ENCODE data around the gene HACE1.

Gene HACE1

DNA sequence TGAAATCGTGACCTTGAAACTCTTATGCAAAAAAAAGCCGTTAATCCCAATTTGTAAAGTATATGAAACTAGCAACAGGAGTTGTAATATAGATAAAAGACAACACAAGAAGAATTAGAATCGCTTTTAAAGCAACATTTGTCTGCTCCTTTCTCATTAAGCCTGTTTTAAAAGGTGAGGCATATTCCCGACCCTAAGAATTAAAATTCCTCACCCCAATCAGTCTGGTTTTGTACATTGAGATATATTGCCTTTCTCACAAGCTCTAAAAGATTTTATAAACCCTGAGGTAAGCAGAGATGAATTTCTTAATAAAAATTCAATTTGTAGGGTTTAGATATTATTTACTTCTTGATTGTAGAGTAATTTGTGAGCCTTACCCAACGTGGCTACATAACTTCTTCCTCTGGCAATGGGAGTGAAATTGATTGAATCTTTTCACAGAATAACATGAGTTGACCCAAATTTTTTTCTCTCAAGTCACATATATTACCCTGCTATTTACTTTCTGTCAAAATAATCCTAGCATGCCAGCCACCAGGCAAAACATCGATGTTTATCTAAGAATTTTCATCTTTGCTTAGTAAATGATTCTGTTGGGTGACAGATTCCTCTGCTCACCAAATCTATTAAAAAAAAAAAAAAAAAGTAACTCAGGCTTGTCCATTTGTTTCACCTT lies 173.7 kb downstream of the HACE1 start:
- no peak for DNase-seq (ENCODE audit: low read depth)
- H3K4me3 ChIP-seq (ENCODE audit: low read depth, low read length) = no peak overlapping the region
- no peak for TF ChIP-seq CTCF (conservative IDR thresholded peaks at IDR 0.05; ENCODE audit: low read depth, low read length)

- no peak for DNase-seq (ENCODE audit: low read depth)
- TF ChIP-seq CTCF (conservative IDR thresholded peaks at IDR 0.05; ENCODE audit: low read depth, low read length) = no peak
- H3K4me3 ChIP-seq (ENCODE audit: low read depth, low read length) = no peak overlapping the region
These were observed 174.8 kb downstream of the HACE1 start for GRCh38 chr6:104684911-104685415.

- H3K4me3 ChIP-seq (ENCODE audit: low read depth, low read length) = no peak overlapping the region
- no peak for DNase-seq (ENCODE audit: low read depth)
- TF ChIP-seq CTCF (conservative IDR thresholded peaks at IDR 0.05; ENCODE audit: low read depth, low read length) = no peak
These were observed 175.9 kb downstream of the HACE1 start for GRCh38 chr6:104683809-104684208.

DNA sequence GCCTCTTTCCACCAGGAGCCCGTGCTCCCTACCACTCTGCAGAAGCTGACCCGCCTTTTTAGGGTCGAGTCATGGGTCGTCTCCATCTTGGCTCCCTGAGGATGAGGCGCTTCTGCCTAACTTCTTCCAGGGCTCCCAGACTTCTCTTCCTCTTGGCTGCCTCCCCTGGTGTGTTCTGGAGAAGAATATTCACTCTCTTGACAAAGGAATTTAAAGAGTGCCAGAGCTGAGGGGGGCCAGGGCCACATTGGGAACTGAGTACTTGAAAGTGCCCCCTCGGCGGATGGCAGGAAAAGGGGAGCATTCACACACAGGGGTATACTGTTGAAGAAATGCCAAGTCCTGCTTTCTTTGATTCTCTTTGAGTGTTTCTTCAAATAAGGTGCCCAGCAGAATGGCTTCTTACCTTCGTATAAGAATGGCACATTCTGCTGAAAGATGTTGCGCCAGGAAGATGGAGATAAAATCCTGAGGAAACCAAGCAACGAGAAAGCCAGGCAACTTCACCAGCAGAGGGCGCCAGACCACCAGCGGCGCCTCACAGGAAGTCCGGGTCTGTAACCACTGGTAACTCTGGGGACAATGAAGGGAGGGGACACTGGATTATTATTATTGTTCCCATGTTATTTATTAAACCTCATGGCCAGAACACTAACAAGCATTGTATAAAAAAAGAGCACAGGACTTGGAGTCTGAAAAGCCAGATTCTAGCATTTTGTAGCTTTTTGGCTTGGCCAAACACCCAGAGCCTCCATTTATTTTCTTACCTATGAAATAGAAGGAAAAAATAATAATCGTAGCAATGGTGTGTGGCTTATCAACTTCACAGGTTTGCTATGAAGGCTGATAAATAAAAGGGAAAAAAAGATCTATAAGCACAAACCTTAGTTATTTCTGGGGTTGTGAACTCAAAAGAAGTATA lies 176.7 kb downstream of the HACE1 start:
- peak; percentile 75 for DNase-seq (ENCODE audit: low read depth)
- TF ChIP-seq CTCF (conservative IDR thresholded peaks at IDR 0.05; ENCODE audit: low read depth, low read length) = peak; percentile 98
- no peak overlapping the region for H3K4me3 ChIP-seq (ENCODE audit: low read depth, low read length)

DNA sequence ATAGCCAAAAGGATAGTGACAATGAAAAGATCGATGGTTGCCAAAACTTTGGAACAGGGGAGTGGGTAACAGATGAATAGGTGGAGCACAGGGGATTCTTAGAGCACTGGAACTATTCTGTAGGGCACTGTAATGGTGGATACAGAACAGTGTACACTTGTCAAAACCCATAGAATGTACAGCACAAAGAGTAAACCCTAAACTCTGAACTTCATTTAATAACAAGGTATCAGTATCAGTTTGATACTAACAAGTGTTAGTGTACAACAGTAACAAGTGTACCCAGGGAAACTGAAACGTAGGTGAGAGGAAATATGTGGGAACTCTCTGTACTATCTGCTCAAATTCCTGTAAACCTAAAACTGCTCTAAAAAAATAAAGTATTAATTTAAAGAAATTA lies 179.2 kb downstream of the HACE1 start:
- TF ChIP-seq CTCF (conservative IDR thresholded peaks at IDR 0.05; ENCODE audit: low read depth, low read length) = no peak
- H3K4me3 ChIP-seq (ENCODE audit: low read depth, low read length) = no peak overlapping the region
- DNase-seq (ENCODE audit: low read depth) = no peak

DNA sequence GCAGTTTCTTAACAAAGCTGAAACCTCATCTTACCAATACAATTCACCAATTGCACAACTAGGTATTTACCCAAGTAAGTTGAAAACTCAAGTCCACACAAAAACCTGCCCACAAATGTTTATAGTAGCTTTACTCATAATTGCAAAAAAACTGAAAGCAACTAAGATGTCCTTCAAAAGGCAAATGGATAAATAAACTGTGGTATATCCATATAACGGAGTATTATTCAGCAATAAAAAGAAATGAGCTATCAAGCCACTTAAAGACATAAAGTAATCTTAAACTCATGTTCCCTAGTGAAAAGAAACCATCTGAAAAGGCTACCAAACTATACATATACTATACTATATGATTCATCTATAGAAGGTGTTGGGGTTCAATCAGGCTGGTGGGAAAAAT lies 179.7 kb downstream of the HACE1 start:
- TF ChIP-seq CTCF (conservative IDR thresholded peaks at IDR 0.05; ENCODE audit: low read depth, low read length) = no peak
- no peak overlapping the region for H3K4me3 ChIP-seq (ENCODE audit: low read depth, low read length)
- DNase-seq (ENCODE audit: low read depth) = no peak
